ENCODE measurements around the gene VIM.
A peak's percentile ranks its signal among the peaks of the same experiment; 100 is the strongest.

Gene VIM

GRCh38 chr10:17200001-17200911, 27.8 kb upstream of the VIM start:
- peak overlapping the region; percentile 88 for H3K4me3 ChIP-seq (ENCODE audit: low read depth, low read length)
- DNase-seq: no peak
- peaks cover 4% of the 10 kb centered on the region; the same call in 1 of the 2 replicates for H3K4me1 ChIP-seq
- no peaks in the 10 kb centered on the region for H3K9me3 ChIP-seq
- H3K36me3 ChIP-seq: no peaks in the 10 kb centered on the region
- H3K27me3 ChIP-seq: no peaks in the 10 kb centered on the region
- TF ChIP-seq, protein P1, sequence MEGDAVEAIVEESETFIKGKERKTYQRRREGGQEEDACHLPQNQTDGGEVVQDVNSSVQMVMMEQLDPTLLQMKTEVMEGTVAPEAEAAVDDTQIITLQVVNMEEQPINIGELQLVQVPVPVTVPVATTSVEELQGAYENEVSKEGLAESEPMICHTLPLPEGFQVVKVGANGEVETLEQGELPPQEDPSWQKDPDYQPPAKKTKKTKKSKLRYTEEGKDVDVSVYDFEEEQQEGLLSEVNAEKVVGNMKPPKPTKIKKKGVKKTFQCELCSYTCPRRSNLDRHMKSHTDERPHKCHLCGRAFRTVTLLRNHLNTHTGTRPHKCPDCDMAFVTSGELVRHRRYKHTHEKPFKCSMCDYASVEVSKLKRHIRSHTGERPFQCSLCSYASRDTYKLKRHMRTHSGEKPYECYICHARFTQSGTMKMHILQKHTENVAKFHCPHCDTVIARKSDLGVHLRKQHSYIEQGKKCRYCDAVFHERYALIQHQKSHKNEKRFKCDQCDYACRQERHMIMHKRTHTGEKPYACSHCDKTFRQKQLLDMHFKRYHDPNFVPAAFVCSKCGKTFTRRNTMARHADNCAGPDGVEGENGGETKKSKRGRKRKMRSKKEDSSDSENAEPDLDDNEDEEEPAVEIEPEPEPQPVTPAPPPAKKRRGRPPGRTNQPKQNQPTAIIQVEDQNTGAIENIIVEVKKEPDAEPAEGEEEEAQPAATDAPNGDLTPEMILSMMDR (IDR thresholded peaks at IDR 0.05; ENCODE audit: low read depth, low read length): no peak

- H3K27me3 ChIP-seq: no peaks in the 10 kb centered on the region
- no peaks in the 10 kb centered on the region for H3K9me3 ChIP-seq
- peak; percentile 90 for DNase-seq
- peaks cover 4% of the 10 kb centered on the region; the same call in 1 of the 2 replicates for H3K4me1 ChIP-seq
- TF ChIP-seq, protein P1 (IDR thresholded peaks at IDR 0.05; ENCODE audit: low read depth, low read length): peak; percentile 16; the same call in 1 of the 2 replicates
- H3K36me3 ChIP-seq: no peaks in the 10 kb centered on the region
- H3K4me3 ChIP-seq (ENCODE audit: low read depth, low read length): peak within 1 kb of the TSS; percentile 88
Observed at GRCh38 chr10:17200912-17201793, 26.9 kb upstream of the VIM start, which contains the start of gene TRDMT1. Gene TRDMT1, minus strand, starts transcription at chr10:17201672. Its CDS starts 38 bp downstream, at chr10:17201634.

DNA sequence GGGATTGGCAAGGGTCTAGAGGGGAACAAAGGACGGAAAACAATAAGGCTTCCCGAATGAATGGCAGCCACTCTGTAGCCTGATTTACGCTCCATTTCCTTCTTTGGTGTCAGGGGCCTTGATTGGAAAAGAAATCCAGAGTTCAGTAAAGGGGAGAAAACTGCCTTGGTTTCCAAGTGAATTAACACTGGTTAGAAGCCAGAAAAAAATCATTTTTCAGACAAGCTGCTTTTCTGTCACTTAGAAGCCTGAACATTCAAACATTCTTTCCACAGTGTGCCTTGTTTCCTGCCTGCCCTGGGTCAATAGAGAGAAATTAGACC, 26.3 kb upstream of the VIM start:
- H3K27me3 ChIP-seq: no peaks in the 10 kb centered on the region
- TF ChIP-seq, protein P1 (IDR thresholded peaks at IDR 0.05; ENCODE audit: low read depth, low read length): no peak
- peak overlapping the region; percentile 88 for H3K4me3 ChIP-seq (ENCODE audit: low read depth, low read length)

DNA sequence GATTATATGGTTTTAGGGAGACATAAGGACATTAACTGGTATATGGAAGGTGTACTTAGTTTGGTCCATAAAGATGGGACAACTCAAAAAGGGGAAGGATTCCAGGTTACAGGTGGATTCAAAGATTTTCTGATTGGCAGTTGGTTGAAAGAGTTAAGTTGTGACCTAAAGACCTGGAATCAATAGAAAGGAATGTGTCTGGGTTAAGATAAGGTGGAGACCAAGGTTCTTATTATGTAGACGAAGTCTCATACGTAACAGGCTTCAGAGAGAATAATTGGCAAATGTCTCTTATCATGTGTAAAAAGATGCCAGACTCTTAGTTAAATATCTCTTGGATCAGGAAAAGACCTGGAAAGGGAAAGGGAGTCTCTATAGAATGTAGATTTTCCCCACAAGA, 25.5 kb upstream of the VIM start:
- Histone ChIP-seq H3K9me3 (no peaks in the 10 kb centered on the region), H3K4me3 (ENCODE audit: low read depth, low read length) (no peak overlapping the region), H3K36me3 (no peaks in the 10 kb centered on the region), H3K4me1 (peaks cover 4% of the 10 kb centered on the region; the same call in 1 of the 2 replicates), H3K27me3 (no peaks in the 10 kb centered on the region)
- DNase-seq: no peak
- TF ChIP-seq, protein P1 (IDR thresholded peaks at IDR 0.05; ENCODE audit: low read depth, low read length): no peak

More for the DNA sequence above, 26.3 kb upstream of the VIM start:
- Histone ChIP-seq H3K9me3 (no peaks in the 10 kb centered on the region), H3K36me3 (no peaks in the 10 kb centered on the region), H3K4me1 (peaks cover 4% of the 10 kb centered on the region; the same call in 1 of the 2 replicates)
- DNase-seq: no peak

DNA sequence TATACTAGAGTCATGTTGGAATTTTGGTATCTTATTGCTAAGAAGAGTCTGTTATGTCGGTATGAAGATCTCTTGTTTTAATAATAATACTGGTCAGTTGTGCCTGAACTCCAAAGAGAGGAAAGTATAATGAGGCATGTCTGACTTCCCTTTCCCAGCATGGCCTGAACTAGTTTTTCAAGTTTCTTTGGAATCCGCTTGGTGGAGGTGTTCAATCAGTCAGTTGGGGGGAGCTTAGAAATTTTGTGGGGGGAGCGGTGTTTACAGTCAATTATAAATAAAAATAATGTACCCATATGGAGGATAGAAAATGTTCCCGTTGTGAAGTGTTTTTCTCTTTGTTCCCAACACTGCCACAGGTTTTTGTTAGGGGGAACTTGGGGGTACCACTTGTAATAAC, 25.0 kb upstream of the VIM start:
- Histone ChIP-seq H3K9me3 (no peaks in the 10 kb centered on the region), H3K4me3 (ENCODE audit: low read depth, low read length) (no peak overlapping the region), H3K4me1 (peaks cover 4% of the 10 kb centered on the region; the same call in 1 of the 2 replicates), H3K27me3 (no peaks in the 10 kb centered on the region), H3K36me3 (no peaks in the 10 kb centered on the region)
- TF ChIP-seq, protein P1 (IDR thresholded peaks at IDR 0.05; ENCODE audit: low read depth, low read length): no peak
- DNase-seq: no peak
